Adipocyte (in vitro differentiated cells): Measurements from ENCODE around the gene TBC1D26.
"Not testable (repeated sequence)": the region's sequence is repeated elsewhere in the genome, so short reads cannot be mapped to it uniquely, and the experiment has no call there.

Source experiments
- DNase-seq: peaks from one replicate; pipeline ENCODE4 v3.0.0-alpha.2; 2015; ENCODE audit warnings: low read depth
- H3K27me3 ChIP-seq: replicated peaks from 2 replicates; pipeline ENCODE4 v1.7.0; 2013; ENCODE audit warnings: mild to moderate bottlenecking, low read length, moderate library complexity; ENCODE audit not compliant: control insufficient read depth, insufficient read depth
- H3K36me3 ChIP-seq: 2 replicates; pipeline ENCODE4 v1.7.0; 2013; ENCODE audit warnings: low read length, mild to moderate bottlenecking, moderate library complexity; ENCODE audit not compliant: control insufficient read depth, insufficient read depth, severe bottlenecking
- H3K4me1 ChIP-seq: 2 replicates; pipeline ENCODE4 v1.7.0; 2013; ENCODE audit warnings: mild to moderate bottlenecking, low read length, moderate library complexity; ENCODE audit not compliant: control insufficient read depth, insufficient read depth
- H3K4me3 ChIP-seq: 2 replicates; pipeline ENCODE4 v1.7.0; 2013; ENCODE audit warnings: mild to moderate bottlenecking, low read length, moderate library complexity
- H3K9ac ChIP-seq: 2 replicates; pipeline ENCODE4 v1.7.0; 2013; ENCODE audit warnings: mild to moderate bottlenecking, low read length, moderate library complexity
- H3K9me3 ChIP-seq: 2 replicates; pipeline ENCODE4 v1.7.0; 2013; ENCODE audit warnings: mild to moderate bottlenecking, low read length, moderate library complexity; ENCODE audit not compliant: control insufficient read depth

Gene TBC1D26

DNA sequence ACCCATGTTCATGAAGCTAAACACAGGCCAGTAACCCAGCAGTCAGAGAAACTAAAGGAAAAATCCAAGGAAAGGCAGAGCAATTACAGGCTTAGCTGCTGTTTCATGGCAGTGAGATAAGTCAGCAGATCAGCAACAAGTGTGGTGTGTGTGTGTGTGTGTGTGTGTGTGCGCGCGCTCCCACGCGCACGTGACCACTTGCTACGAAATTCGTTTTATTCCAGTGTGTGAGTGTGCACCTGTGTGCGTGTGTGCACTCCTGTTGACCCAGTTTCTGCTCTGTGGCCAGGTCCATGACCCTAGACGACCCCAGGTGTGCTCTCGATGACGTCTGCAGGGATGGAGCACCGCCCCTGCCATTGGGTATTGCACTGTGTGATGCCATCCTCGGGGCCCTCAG is 1.5 kb upstream of the TBC1D26 start:
- H3K36me3 ChIP-seq, H3K4me3 ChIP-seq, DNase-seq, H3K9ac ChIP-seq, H3K27me3 ChIP-seq, H3K4me1 ChIP-seq, H3K9me3 ChIP-seq: not testable (repeated sequence)

DNA sequence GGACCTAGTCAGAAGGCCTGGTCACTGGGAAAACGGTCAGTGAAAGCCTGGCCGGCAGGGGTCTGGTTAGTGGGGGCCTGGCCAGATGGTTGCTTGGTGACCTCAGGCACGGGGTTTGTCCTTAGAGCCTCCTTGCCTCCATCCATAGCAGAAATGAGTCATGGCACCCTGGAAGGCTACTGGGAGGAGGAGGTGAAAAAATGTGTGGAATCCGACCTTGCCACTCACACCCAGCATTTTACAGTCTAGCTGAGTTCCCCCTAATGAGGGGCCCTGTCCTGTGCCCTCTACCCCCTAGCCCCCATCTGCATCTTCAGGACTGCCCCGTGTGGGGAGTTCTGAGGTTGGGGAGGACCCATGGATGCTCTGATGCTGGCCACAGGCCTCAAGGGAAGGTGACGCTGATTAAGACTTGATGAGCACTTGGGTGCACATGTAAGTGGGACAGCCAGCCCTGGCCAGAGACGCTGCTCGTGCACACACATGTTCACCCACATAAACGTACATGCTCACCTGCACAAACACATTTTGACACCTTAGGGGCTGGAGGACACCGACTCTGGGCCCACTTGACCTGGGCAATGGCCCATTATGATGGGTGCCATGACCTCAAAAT is 1.2 kb downstream of the TBC1D26 start:
- H3K9me3 ChIP-seq, H3K9ac ChIP-seq, H3K4me3 ChIP-seq, H3K36me3 ChIP-seq, DNase-seq, H3K27me3 ChIP-seq, H3K4me1 ChIP-seq: not testable (repeated sequence)

DNA sequence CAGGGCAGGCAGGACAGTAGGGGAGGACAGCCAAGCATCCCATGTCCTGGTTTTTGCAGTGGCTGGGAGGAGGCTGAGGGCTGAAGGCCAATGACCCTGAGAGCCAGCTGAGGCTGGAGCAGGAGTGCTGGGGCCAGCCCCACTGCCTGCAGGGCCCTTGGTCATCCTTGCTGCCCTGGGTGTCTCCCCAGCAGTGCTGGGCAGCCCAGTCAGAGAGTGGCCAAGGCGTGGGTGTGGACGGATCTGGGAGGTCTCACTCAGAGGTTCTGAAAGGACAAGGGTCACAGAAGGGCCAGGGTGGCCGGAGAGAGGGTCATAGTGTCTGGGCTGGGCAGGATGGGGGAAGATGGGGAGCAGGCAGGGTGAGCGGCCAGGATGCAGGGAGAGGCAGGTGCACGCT is 4.5 kb downstream of the TBC1D26 start:
- not testable (repeated sequence) for H3K4me1 ChIP-seq

DNA sequence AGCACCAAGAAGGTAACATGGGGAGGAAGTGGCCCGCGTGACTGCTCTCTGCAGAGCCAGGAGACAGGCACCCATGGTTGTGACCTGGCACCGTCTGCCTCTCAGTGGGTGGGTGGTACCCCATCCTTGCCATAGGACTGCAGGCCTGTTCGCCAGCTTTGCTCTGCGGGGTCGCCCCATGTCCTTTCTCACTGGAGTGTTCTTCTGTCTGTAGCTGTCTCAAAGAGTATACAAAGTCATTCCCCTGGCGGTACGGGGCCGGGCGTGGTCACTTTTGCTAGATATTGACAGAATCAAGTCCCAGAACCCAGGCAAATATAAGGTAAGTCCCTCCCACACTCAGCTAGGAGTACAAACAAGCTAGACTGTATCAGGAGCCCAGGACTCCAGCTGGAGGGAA is 6.0 kb downstream of the TBC1D26 start:
- H3K4me3 ChIP-seq, result no peak overlapping the region
- H3K4me1 ChIP-seq, result no peaks in the 10 kb centered on the region
- DNase-seq, result no peak
- no peaks in the 10 kb centered on the region for H3K9me3 ChIP-seq
- no peaks in the 10 kb centered on the region for H3K36me3 ChIP-seq
- no peak overlapping the region for H3K9ac ChIP-seq
- peaks cover 18% of the 10 kb centered on the region for H3K27me3 ChIP-seq

More for the DNA sequence above, 4.5 kb downstream of the TBC1D26 start:
- H3K9me3 ChIP-seq, H3K36me3 ChIP-seq, H3K9ac ChIP-seq, H3K4me3 ChIP-seq, DNase-seq: not testable (repeated sequence)
- H3K27me3 ChIP-seq, result peaks cover 11% of the 10 kb centered on the region

DNA sequence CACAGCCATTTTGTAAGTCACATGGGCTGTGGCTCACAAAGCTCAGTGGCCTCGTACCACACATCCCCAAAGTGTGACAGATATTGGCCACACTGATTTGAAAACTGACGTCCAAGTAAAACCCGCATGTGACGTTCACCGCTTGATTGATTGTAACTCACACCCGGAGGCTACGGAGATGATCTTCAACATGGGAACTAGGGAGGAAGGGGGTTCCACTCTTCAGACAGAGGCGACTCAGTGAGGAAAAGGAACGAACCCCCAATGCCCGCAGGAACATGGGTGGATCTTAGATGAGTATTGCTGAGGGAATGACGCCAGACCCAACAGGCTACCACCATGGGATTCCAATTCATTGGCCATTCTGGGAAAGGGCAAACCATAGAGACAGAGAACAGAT is 7.2 kb downstream of the TBC1D26 start:
- H3K4me3 ChIP-seq, H3K9ac ChIP-seq, H3K4me1 ChIP-seq, DNase-seq, H3K9me3 ChIP-seq, H3K36me3 ChIP-seq: not testable (repeated sequence)
- peaks cover 19% of the 10 kb centered on the region for H3K27me3 ChIP-seq

DNA sequence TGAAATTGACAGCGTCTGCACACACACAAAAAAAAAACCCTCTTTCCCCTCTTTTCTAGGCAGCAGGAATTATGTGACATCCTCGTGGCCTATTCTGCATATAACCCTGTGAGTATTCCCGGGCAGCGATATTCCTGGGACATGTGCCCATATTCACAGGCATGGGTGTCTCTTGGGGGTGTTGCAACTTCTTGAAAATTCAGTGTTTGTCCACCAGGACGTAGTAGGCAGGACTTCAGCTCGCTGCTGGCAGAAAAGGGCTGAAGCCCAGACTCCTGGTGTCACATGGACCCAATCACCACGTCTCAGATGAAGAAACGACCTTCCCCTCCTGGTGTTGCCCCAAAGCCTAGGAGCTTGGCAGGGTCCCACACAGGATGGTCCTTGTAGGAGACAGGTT is 8.0 kb downstream of the TBC1D26 start:
- not testable (repeated sequence) for H3K9me3 ChIP-seq, H3K9ac ChIP-seq, DNase-seq, H3K36me3 ChIP-seq, H3K4me3 ChIP-seq, H3K4me1 ChIP-seq
- H3K27me3 ChIP-seq, result peaks cover 20% of the 10 kb centered on the region

DNA sequence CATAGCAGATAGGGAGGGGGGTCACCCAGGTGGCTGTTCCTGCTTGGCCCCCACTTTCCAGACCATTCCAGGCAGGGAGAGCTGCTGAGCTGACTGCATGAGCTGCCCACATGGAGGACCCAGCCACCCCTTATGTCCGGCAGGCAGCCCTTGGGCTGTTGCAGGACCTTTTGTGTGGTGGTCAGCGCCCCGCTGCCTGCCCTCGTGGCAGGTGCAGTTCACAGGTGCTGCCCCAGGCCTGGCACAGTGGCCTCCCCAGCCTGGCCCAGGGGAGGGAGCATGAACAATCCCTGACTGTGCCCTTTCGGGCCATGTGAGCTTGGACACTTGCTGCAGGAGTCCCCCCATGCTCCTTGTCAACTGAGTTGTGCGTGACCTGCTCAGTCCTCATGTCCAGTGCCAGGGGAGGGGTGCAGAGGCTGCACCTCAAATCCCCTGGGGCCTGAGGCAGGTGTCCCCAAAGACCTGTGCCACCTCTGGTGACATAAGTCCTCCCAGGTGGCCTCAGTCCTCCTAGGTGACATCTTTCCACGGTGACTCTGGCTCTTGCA is 8.6 kb downstream of the TBC1D26 start:
- Histone ChIP-seq H3K4me1 (no peaks in the 10 kb centered on the region), H3K9me3 (no peaks in the 10 kb centered on the region), H3K4me3 (no peak overlapping the region), H3K9ac (no peak overlapping the region), H3K36me3 (no peaks in the 10 kb centered on the region), H3K27me3 (peaks cover 22% of the 10 kb centered on the region)
- no peak for DNase-seq

DNA sequence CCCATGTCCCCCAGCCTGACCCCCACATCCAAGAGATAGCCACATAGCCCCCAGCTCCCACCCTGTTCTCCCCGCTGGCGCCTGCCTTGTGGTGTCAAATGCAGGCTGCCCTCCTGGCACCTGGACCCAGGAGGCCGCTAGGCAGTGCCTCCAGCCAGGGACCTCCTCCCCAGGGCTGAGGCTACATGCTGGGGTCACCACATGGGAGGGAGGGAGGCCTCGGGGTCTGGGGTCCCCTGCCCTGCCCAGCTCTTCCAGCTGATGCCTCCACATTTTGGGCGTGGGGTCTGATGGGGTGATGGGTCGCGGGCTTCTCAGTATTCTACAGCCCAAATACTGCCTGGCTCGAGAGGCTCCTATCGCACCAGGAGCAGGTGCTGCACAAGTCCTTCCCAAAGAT is 9.5 kb downstream of the TBC1D26 start:
- Histone ChIP-seq H3K36me3 (no peaks in the 10 kb centered on the region), H3K9me3 (peaks cover 7% of the 10 kb centered on the region), H3K4me1 (no peaks in the 10 kb centered on the region), H3K27me3 (peaks cover 22% of the 10 kb centered on the region), H3K4me3 (no peak overlapping the region), H3K9ac (no peak overlapping the region)
- DNase-seq, result no peak

DNA sequence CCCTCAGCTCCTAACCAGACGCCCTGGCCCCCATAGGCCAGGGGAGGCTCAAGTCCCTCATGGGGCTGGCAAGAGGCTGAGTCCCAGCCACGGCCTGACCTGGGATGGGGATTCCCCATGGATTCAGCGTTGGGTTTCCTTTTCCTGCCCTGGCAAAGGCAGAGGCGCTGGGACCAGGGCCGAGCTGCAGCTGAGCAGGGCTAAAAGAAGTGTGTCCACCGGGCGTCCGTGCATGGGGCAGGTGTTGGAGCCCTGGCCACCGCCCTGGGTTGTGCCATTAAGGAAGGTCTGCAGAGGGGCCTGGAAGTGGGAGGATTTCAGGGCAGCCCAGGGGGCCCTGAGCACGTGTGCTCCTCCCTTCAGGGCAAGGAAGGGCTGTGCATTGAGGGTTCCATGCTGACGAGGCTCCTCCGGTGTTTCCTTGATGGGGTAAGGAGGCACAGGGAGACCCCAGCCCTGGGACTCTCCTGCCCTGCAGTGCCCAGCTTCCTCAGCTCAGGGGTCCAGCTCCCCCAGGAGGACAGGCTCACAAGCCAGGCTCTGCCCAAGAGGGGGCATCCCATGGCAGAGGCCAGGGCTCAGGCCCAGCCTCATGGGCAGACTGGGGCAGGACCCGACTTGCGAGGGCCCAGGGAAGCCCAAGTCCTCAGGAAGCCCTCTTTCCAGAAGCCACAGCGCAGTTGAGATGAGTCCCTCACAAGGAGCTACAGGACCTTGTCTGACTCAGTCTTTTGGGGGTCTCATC is 10.1 kb downstream of the TBC1D26 start:
- no peak for DNase-seq
- Histone ChIP-seq H3K4me3 (no peak overlapping the region), H3K36me3 (no peaks in the 10 kb centered on the region), H3K9ac (no peak overlapping the region), H3K27me3 (peaks cover 22% of the 10 kb centered on the region), H3K9me3 (peaks cover 12% of the 10 kb centered on the region), H3K4me1 (no peaks in the 10 kb centered on the region)

DNA sequence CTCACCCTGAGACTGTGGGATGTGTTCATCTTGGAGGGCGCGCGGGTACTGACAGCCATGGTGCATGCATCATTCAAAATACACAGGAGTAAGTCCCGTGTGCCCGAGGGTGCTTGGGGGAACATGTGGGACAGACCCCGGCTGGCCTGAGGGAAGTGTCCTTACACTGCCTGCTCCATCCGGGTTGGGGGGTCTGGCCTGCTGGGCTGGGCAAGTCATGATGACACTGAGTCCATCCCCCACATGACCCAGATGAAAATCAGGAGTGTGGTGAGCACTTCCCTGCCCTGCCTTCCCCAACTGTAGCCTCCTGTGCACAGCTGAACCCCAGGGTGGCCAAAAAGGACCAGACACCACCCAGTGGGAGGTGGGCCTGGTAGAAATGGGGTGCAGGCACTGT is 10.8 kb downstream of the TBC1D26 start:
- Histone ChIP-seq H3K9me3 (peaks cover 12% of the 10 kb centered on the region), H3K36me3 (no peaks in the 10 kb centered on the region), H3K9ac (no peak overlapping the region), H3K27me3 (peaks cover 22% of the 10 kb centered on the region), H3K4me1 (no peaks in the 10 kb centered on the region), H3K4me3 (no peak overlapping the region)
- no peak for DNase-seq

DNA sequence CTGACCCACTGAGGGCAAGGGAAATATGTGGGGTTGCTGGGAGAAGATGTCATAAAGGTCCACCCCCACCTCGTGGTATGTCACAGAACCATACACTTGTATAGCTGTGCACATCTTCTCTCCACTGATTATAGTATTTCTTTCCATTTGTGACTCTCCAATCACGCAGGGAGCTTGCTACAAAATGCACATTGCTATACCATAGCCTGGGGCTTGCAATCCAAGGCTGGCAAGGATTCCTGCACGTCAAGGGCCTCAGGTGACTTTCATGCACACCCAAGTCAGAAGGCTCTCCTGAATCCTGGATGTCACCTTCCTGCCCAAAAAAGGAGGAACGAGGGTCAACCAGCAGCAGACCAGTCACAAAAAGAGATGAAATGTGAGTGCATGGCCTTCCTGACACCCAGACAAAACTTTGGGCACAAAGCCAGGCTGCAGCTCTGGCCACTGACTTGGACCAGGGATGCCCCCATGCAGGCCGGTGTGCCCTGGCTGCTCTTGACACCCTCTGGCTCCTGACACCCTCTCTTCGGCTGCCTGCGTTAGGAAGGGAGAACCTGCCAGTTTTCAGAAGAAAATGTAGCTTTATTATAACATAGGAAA is 12.1 kb downstream of the TBC1D26 start:
- no peak for DNase-seq
- H3K4me3 ChIP-seq, result no peak overlapping the region
- H3K27me3 ChIP-seq, result peaks cover 18% of the 10 kb centered on the region
- H3K9ac ChIP-seq, result no peak overlapping the region
- H3K4me1 ChIP-seq, result no peaks in the 10 kb centered on the region
- H3K36me3 ChIP-seq, result no peaks in the 10 kb centered on the region
- peaks cover 12% of the 10 kb centered on the region for H3K9me3 ChIP-seq
